ENCODE data around the gene SLC33A1.

DNA sequence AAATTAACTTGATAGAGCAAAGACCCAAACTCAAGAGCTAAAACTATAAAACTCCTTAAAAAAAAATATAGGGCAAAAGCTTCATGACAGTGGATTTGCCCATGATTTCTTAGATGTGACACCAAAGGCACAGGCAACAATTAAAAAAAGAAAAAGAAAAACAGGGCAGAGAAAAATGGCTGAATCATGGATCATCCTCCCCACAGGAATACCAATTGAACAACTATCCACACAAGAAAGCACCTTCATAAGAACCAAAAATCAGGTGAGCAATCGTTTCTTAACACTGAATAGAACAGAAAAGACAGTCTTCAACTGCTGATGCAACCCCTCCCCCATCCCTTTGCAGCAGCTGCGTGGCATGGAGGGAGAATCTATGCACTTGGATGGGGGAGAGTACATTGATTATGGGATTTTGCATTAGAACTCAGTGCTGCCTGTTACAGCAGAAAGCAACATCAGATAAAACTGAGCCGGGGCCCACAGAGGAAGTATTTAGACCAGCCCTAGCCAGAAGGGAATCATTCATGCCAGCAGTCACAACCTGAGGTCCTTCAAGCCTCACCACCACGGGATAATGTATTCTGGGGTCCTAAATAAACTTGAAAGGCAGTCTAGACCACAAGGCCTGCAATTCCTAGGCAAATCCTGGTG lies 63.8 kb downstream of the SLC33A1 start:
- TF ChIP-seq, protein P1, sequence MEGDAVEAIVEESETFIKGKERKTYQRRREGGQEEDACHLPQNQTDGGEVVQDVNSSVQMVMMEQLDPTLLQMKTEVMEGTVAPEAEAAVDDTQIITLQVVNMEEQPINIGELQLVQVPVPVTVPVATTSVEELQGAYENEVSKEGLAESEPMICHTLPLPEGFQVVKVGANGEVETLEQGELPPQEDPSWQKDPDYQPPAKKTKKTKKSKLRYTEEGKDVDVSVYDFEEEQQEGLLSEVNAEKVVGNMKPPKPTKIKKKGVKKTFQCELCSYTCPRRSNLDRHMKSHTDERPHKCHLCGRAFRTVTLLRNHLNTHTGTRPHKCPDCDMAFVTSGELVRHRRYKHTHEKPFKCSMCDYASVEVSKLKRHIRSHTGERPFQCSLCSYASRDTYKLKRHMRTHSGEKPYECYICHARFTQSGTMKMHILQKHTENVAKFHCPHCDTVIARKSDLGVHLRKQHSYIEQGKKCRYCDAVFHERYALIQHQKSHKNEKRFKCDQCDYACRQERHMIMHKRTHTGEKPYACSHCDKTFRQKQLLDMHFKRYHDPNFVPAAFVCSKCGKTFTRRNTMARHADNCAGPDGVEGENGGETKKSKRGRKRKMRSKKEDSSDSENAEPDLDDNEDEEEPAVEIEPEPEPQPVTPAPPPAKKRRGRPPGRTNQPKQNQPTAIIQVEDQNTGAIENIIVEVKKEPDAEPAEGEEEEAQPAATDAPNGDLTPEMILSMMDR (conservative IDR thresholded peaks at IDR 0.05; ENCODE audit: low read depth, low read length) = no peak
- TF ChIP-seq EZH2 (IDR thresholded peaks at IDR 0.05; ENCODE audit: borderline replicate concordance, low read depth, low read length, poor library complexity, severe bottlenecking) = no peak

Data from A673 (cell line).